ENCODE data around the gene ICAM5.
"Not testable (repeated sequence)": the region's sequence is repeated elsewhere in the genome, so short reads cannot be mapped to it uniquely, and the experiment has no call there.

The ICAM5 gene

DNA sequence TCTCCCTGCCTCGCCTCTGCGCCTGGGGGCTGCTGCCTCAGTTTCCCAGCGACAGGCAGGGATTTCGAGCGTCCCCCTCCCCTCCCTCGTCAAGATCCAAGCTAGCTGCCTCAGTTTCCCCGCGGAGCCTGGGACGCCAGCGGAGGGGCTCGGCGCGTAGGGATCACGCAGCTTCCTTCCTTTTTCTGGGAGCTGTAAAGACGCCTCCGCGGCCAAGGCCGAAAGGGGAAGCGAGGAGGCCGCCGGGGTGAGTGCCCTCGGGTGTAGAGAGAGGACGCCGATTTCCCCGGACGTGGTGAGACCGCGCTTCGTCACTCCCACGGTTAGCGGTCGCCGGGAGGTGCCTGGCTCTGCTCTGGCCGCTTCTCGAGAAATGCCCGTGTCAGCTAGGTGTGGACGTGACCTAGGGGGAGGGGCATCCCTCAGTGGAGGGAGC is 19.6 kb upstream of the ICAM5 start:
- peak; percentile 89 for DNase-seq

DNA sequence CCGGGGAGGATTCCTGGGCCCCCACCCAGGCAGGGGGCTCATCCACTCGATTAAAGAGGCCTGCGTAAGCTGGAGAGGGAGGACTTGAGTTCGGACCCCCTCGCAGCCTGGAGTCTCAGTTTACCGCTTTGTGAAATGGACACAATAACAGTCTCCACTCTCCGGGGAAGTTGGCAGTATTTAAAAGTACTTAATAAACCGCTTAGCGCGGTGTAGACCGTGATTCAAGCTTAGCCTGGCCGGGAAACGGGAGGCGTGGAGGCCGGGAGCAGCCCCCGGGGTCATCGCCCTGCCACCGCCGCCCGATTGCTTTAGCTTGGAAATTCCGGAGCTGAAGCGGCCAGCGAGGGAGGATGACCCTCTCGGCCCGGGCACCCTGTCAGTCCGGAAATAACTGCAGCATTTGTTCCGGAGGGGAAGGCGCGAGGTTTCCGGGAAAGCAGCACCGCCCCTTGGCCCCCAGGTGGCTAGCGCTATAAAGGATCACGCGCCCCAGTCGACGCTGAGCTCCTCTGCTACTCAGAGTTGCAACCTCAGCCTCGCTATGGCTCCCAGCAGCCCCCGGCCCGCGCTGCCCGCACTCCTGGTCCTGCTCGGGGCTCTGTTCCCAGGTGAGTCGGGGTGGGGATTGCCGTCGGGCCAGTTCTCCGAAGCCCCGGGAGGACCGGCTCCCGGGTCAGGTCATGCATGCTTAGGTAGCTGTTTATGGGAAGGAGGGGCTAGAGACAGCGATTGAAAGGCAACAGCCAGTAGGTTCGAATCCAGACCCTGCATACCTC is 18.9 kb upstream of the ICAM5 start, which contains the start of gene ICAM1:
Gene ICAM1 (plus strand): TSS at position 505 of the 779 bp plus-strand sequence. CDS start 40 bp downstream, at position 545.
- DNase-seq: peak; percentile 88

DNA sequence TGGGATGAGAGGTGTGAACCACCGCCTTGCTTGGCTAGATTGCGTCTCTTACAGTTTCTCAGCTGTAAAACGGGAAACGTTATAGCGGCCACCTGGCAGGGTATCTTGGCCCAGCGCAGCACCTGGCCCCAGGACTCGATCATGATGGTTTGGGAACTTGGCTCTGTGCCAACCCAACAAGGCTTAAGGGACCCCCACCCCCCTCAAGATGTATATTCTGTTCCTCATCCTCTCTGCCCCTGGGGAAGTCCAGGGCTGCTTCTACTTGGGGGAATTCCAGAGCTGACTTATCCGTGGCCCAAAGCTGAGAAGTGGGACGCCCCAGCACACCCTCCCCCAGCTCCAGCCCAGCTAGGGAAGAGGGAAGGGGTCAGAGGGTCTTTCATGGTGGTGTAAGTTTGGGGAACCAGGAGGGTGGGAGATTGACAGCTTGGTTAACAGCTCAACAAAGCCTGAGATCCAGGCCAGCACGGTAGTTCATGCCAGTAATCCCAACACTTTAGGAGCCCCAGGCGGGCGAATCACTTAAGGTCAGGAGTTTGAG is 18.1 kb upstream of the ICAM5 start:
- DNase-seq: peak; percentile 61

DNA sequence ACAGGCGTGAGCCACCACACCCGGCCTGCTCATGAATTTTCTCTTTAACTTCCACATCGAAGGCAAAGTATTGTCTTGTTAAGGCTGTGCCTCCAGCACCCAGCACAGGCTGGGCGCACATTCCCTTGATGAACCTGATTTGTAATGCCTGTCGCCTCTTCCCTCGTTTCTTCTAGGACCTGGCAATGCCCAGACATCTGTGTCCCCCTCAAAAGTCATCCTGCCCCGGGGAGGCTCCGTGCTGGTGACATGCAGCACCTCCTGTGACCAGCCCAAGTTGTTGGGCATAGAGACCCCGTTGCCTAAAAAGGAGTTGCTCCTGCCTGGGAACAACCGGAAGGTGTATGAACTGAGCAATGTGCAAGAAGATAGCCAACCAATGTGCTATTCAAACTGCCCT is 15.2 kb upstream of the ICAM5 start:
- no peak for DNase-seq

DNA sequence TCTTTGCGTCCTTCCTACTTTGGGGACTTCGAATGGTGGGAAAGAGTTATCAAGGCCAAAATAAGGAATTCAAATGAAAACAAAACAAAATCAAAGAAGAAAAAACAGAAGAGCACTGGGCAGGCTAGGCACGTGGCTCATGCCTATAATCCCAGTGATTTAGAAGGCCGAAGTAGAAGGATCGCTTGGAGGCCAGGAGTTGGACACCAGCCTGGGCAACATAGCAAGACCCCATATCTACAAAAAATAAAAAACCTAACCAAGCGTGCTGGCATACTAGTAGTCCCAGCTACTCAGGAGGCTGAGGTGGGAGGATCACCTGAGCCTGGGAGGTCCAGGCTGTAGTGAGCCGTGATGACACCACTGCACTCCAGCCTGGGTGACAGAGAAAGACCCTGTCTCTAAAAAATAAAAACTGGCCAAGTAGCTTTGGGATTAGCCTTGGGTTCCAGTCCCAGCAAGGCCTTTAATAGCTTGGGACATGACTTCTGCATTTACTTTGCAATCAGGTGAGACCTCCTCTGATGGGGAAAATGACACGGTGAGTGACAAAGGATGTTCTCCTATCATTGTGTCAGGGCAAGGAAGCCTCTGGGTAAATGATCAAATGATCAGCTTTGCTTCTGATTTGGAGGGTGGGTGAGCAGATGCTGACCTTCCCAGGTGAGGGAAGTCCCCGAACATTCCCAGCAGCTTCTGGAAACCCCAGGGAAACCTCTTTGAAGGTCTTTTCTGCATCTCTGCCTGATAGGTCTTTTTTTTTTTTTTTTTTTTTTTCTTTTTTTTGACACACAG is 11.8 kb upstream of the ICAM5 start:
- DNase-seq: no peak

- DNase-seq: no peak
Measured at GRCh38 chr19:10278935-10279334, 10.8 kb upstream of the ICAM5 start.

- DNase-seq: no peak
Measured at GRCh38 chr19:10279737-10280442, 9.9 kb upstream of the ICAM5 start.

GRCh38 chr19:10282043-10282442 is 7.7 kb upstream of the ICAM5 start:
- not testable (repeated sequence) for DNase-seq

GRCh38 chr19:10283301-10284064 is 6.3 kb upstream of the ICAM5 start:
- no peak for DNase-seq

DNA sequence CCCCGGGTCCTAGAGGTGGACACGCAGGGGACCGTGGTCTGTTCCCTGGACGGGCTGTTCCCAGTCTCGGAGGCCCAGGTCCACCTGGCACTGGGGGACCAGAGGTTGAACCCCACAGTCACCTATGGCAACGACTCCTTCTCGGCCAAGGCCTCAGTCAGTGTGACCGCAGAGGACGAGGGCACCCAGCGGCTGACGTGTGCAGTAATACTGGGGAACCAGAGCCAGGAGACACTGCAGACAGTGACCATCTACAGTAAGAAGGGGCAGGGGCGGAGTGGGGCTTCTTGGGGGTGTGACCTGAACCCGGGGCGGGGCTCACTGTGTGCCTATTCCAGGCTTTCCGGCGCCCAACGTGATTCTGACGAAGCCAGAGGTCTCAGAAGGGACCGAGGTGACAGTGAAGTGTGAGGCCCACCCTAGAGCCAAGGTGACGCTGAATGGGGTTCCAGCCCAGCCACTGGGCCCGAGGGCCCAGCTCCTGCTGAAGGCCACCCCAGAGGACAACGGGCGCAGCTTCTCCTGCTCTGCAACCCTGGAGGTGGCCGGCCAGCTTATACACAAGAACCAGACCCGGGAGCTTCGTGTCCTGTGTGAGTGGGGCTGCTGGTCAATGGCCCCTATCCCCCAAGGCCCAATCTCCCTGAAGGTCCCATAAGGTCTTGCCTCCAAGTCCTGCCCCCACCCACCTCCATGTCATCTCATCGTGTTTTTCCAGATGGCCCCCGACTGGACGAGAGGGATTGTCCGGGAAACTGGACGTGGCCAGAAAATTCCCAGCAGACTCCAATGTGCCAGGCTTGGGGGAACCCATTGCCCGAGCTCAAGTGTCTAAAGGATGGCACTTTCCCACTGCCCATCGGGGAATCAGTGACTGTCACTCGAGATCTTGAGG is 5.4 kb upstream of the ICAM5 start:
- no peak for DNase-seq

- DNase-seq: no peak
Measured at GRCh38 chr19:10284960-10285278, 4.8 kb upstream of the ICAM5 start.

DNA sequence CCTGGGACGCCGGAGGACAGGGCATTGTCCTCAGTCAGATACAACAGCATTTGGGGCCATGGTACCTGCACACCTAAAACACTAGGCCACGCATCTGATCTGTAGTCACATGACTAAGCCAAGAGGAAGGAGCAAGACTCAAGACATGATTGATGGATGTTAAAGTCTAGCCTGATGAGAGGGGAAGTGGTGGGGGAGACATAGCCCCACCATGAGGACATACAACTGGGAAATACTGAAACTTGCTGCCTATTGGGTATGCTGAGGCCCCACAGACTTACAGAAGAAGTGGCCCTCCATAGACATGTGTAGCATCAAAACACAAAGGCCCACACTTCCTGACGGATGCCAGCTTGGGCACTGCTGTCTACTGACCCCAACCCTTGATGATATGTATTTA is 4.4 kb upstream of the ICAM5 start:
- no peak for DNase-seq

GRCh38 chr19:10286803-10287737 is 2.7 kb upstream of the ICAM5 start, which contains the start of gene ICAM4:
Gene ICAM4, plus strand, starts transcription at chr19:10286955. Its CDS starts 58 bp downstream, at chr19:10287013.
- peak; percentile 68 for DNase-seq

GRCh38 chr19:10288662-10289166 is 1.0 kb upstream of the ICAM5 start:
- DNase-seq: peak; percentile 74

GRCh38 chr19:10289167-10289835 is 451 bp upstream of the ICAM5 start:
- DNase-seq: peak; percentile 83

- peak; percentile 41 for DNase-seq
Measured at GRCh38 chr19:10290357-10290875, 664 bp downstream of the ICAM5 start.

- peak; percentile 81 for DNase-seq
Measured at GRCh38 chr19:10290876-10291553, 1.3 kb downstream of the ICAM5 start.

GRCh38 chr19:10291554-10292205 is 1.9 kb downstream of the ICAM5 start:
- DNase-seq: no peak
